Stomach (tissue), 9 donors: Measurements from ENCODE around the gene PXMP4. TPM values are rescaled to one million over a fixed set of nuclear protein-coding genes. Genes with fewer than 3 reads are reported as not detected.
A peak's percentile ranks its signal among the peaks of the same experiment; 100 is the strongest.

Experiments used
- DNase-seq, 2 donors: peaks; one replicate each; pipeline versions ENCODE4 v3.0.0 to v3.0.0-alpha.2; 2013 to 2019
- H3K27ac ChIP-seq, 5 donors: fragments of 200-600 bp in 4 of 5; sonication (generic) in 4 of 5; one replicate each; pipeline ENCODE4 v1.5.1; 2013 to 2019; ENCODE audit warnings: mild to moderate bottlenecking in 1 of 5, moderate library complexity in 1 of 5
- H3K27me3 ChIP-seq, 3 donors: fragments of 200-600 bp; sonication (generic); one replicate each; pipeline ENCODE4 v1.5.1; 2017 to 2019; ENCODE audit warnings: mixed run types in 1 of 3
- H3K36me3 ChIP-seq, 4 donors: fragments of 200-600 bp; sonication (generic); 1 replicate in 3 of 4; 2 replicates in 1 of 4; pipeline ENCODE4 v1.5.1; 2016 to 2019
- H3K4me1 ChIP-seq, 4 donors: fragments of 200-600 bp; sonication (generic); one replicate each; pipeline ENCODE4 v1.5.1; 2016 to 2019
- H3K4me3 ChIP-seq, 4 donors: fragments of 200-600 bp; sonication (generic) in 3 of 4; one replicate each; pipeline ENCODE4 v1.5.1; 2016 to 2019; ENCODE audit warnings: mild to moderate bottlenecking in 1 of 4
- H3K9me3 ChIP-seq, 4 donors: fragments of 200-600 bp; sonication (generic); one replicate each; pipeline ENCODE4 v1.5.1; 2016 to 2019
- CTCF ChIP-seq, 7 experiments: fragments of 450-650 bp in 4 of 7; fragments of 200-600 bp in 3 of 7; sonication (generic) in 3 of 7; IDR thresholded peaks; one replicate each; pipeline ENCODE4 v1.5.1; 2016 to 2019; ENCODE audit warnings: antibody characterized with exemption in 7 of 7, control low read depth in 2 of 7, mild to moderate bottlenecking in 1 of 7
- EP300 ChIP-seq: sonication (generic); formaldehyde crosslinking; IDR thresholded peaks from one replicate; pipeline ENCODE4 v1.6.1; 2017; ENCODE audit warnings: antibody characterized with exemption
- POLR2A ChIP-seq, 4 donors: fragments of 450-650 bp; IDR thresholded peaks; one replicate each; pipeline ENCODE4 v1.6.1; 2016; ENCODE audit warnings: antibody characterized with exemption in 4 of 4, control low read depth in 2 of 4, mild to moderate bottlenecking in 1 of 4, moderate library complexity in 1 of 4
- POLR2AphosphoS5 ChIP-seq, 3 donors: sonication (generic); formaldehyde crosslinking; IDR thresholded peaks; one replicate each; pipeline ENCODE4 v1.6.1; 2016; ENCODE audit warnings: antibody characterized with exemption in 3 of 3
- WGBS, 5 donors: extraction: QIAGEN DNeasy Blood & Tissue Kit in 3 of 5; methylation state at CpG; one replicate each; pipeline versions ENCODE4 v1.1.5 to v1.1.7; 2013 to 2018; 5-methylcytosine and 5-hydroxymethylcytosine counted together
- intact Hi-C: fragments of 100-400 bp; cut with DNase I; formaldehyde crosslinking; loops from one replicate; pipeline ENCODE4 v1.15.1; 2023; ENCODE audit warnings: low total_unique reads
- polyA plus RNA-seq, 3 donors: library from polyadenylated mRNA; stranded (reverse); fragments of 200-250 nt; gene quantifications; one replicate each; pipeline ENCODE4 v1.2.3, GENCODE V29; 2013
- total RNA-seq, 5 donors: library from RNA; depleted of rRNA; stranded (reverse); fragments of >200 nt; gene quantifications; one replicate each; pipeline versions ENCODE4 v1.1.0 to v1.2.3, GENCODE V29; 2014 to 2016
- donor health status: healthy with polysubstance abuse.
- donor health status: Bipolar disorder and iron deficiency.
- donor health status: healthy.

The PXMP4 gene
- total and polyA plus RNA-seq, 8 donors: 0.72 to 36.8 (median 5.6) TPM

GRCh38 chr20:33707668-33708067 lies 12.4 kb downstream of the PXMP4 start:
- Histone ChIP-seq H3K27me3 (no peaks in the 10 kb centered on the region), H3K27ac (no peak overlapping the region), H3K36me3 (peaks cover 15 to 65% (median 51%) of the 10 kb centered on the region in 4 donors), H3K4me1 (peaks cover 0 to 6% (median 0%) of the 10 kb centered on the region in 4 donors), H3K4me3 (no peak overlapping the region), H3K9me3 (no peaks in the 10 kb centered on the region)
- no peak for DNase-seq
- WGBS, 5 donors: 84 to 94% (median 91%) methylated on average over 10 to 11 of the region's 11 CpGs
- no peak for TF ChIP-seq POLR2A (IDR thresholded peaks at IDR 0.05)
- no peak for TF ChIP-seq EP300
- TF ChIP-seq CTCF (IDR thresholded peaks at IDR 0.05): no peak
- TF ChIP-seq POLR2AphosphoS5 (IDR thresholded peaks at IDR 0.05): no peak
- intact Hi-C loops: no loop called here

- intact Hi-C loops: no loop called here
- TF ChIP-seq POLR2A (IDR thresholded peaks at IDR 0.05) (no peak), EP300 (no peak), CTCF (IDR thresholded peaks at IDR 0.05) (no peak), POLR2AphosphoS5 (IDR thresholded peaks at IDR 0.05) (no peak)
- peaks cover 7 to 41% (median 28%) of the 10 kb centered on the region in 4 donors for H3K36me3 ChIP-seq
- no peak overlapping the region for H3K27ac ChIP-seq
- no peaks in the 10 kb centered on the region for H3K27me3 ChIP-seq
- DNase-seq: no peak
- no peak overlapping the region for H3K4me3 ChIP-seq
- WGBS, 5 donors: 90 to 95% (median 92%) methylated on average over 11 of the region's 11 CpGs
- peaks cover 0 to 6% (median 0%) of the 10 kb centered on the region in 4 donors for H3K4me1 ChIP-seq
- no peaks in the 10 kb centered on the region for H3K9me3 ChIP-seq
These were observed 15.7 kb downstream of the PXMP4 start for GRCh38 chr20:33704197-33704924.

- TF ChIP-seq POLR2A (IDR thresholded peaks at IDR 0.05): no peak
- no peak for TF ChIP-seq POLR2AphosphoS5 (IDR thresholded peaks at IDR 0.05)
- TF ChIP-seq CTCF (IDR thresholded peaks at IDR 0.05): no peak
- TF ChIP-seq EP300: no peak
- no peak overlapping the region for H3K27ac ChIP-seq
- DNase-seq: no peak
- 90 to 95% (median 92%) methylated on average over 8 of the region's 8 CpGs for WGBS, 5 donors
- intact Hi-C loops: no loop called here
- peaks cover 0 to 6% (median 0%) of the 10 kb centered on the region in 4 donors for H3K4me1 ChIP-seq
- H3K4me3 ChIP-seq: no peak overlapping the region
- no peaks in the 10 kb centered on the region for H3K9me3 ChIP-seq
- peaks cover 7 to 41% (median 25%) of the 10 kb centered on the region in 4 donors for H3K36me3 ChIP-seq
- H3K27me3 ChIP-seq: no peaks in the 10 kb centered on the region
These were observed 16.5 kb downstream of the PXMP4 start for GRCh38 chr20:33703498-33704137.

- Histone ChIP-seq H3K9me3 (no peaks in the 10 kb centered on the region), H3K4me1 (peaks cover 0 to 6% (median 0%) of the 10 kb centered on the region in 4 donors), H3K27me3 (no peaks in the 10 kb centered on the region), H3K27ac (no peak overlapping the region), H3K36me3 (peaks cover 7 to 35% (median 20%) of the 10 kb centered on the region in 4 donors), H3K4me3 (no peak overlapping the region)
- no peak for TF ChIP-seq CTCF (IDR thresholded peaks at IDR 0.05)
- peak in 1 of 2 donors; percentile 40 for DNase-seq
- 55 to 62% (median 58%) methylated on average over 4 to 5 of the region's 5 CpGs for WGBS, 5 donors
- intact Hi-C loops: no loop called here
These were observed 17.2 kb downstream of the PXMP4 start for GRCh38 chr20:33702861-33703260.
